KMS-11 (cell line): ENCODE measurements around the gene AFAP1L2.

Experiments
- H2AFZ ChIP-seq: fragments of 200-600 bp; sonication (generic); 2 replicates; pipeline ENCODE4 v1.6.1; 2016; ENCODE audit warnings: antibody characterized with exemption, mixed run types, low read depth
- H3K27ac ChIP-seq: fragments of 200-600 bp; sonication (generic); 2 replicates; pipeline ENCODE4 v1.6.1; 2016; ENCODE audit warnings: mild to moderate bottlenecking, mixed run types
- H3K27me3 ChIP-seq: fragments of 200-600 bp; sonication (generic); 2 replicates; pipeline ENCODE4 v1.6.1; 2017; ENCODE audit warnings: mild to moderate bottlenecking, low read depth, mixed run types, moderate library complexity; ENCODE audit not compliant: insufficient read depth
- H3K36me3 ChIP-seq: fragments of 200-600 bp; sonication (generic); 2 replicates; pipeline ENCODE4 v1.6.1; 2017; ENCODE audit warnings: mild to moderate bottlenecking, mixed run types; ENCODE audit not compliant: insufficient read depth
- H3K4me1 ChIP-seq: fragments of 200-600 bp; sonication (generic); 2 replicates; pipeline ENCODE4 v1.6.1; 2016; ENCODE audit warnings: mild to moderate bottlenecking, low read depth, mixed run types; ENCODE audit not compliant: poor library complexity, severe bottlenecking
- H3K4me2 ChIP-seq: fragments of 200-600 bp; sonication (generic); 2 replicates; pipeline ENCODE4 v1.7.0; 2016; ENCODE audit warnings: mild to moderate bottlenecking, mixed run types
- H3K4me3 ChIP-seq: fragments of 200-600 bp; sonication (generic); IDR thresholded peaks from 2 replicates; pipeline ENCODE4 v1.6.1; 2017; ENCODE audit warnings: low read depth, low read length, mixed read lengths; ENCODE audit not compliant: insufficient read depth
- H3K79me2 ChIP-seq: fragments of 200-600 bp; sonication (generic); 2 replicates; pipeline ENCODE4 v1.6.1; 2016; ENCODE audit warnings: low read depth, mixed run types; ENCODE audit not compliant: insufficient read depth
- H3K9ac ChIP-seq: fragments of 200-600 bp; sonication (generic); 2 replicates; pipeline ENCODE4 v1.6.1; 2016; ENCODE audit warnings: mild to moderate bottlenecking, mixed run types
- H4K20me1 ChIP-seq: fragments of 200-600 bp; sonication (generic); 2 replicates; pipeline ENCODE4 v1.6.1; 2016; ENCODE audit warnings: mild to moderate bottlenecking, mixed run types; ENCODE audit not compliant: insufficient read depth
- CTCF ChIP-seq: fragments of 200-600 bp; sonication (generic); conservative IDR thresholded peaks from 2 replicates; pipeline ENCODE4 v1.6.1; 2017; ENCODE audit warnings: low read depth, mild to moderate bottlenecking, antibody characterized with exemption, low read length, moderate library complexity, mixed read lengths

Gene AFAP1L2

DNA sequence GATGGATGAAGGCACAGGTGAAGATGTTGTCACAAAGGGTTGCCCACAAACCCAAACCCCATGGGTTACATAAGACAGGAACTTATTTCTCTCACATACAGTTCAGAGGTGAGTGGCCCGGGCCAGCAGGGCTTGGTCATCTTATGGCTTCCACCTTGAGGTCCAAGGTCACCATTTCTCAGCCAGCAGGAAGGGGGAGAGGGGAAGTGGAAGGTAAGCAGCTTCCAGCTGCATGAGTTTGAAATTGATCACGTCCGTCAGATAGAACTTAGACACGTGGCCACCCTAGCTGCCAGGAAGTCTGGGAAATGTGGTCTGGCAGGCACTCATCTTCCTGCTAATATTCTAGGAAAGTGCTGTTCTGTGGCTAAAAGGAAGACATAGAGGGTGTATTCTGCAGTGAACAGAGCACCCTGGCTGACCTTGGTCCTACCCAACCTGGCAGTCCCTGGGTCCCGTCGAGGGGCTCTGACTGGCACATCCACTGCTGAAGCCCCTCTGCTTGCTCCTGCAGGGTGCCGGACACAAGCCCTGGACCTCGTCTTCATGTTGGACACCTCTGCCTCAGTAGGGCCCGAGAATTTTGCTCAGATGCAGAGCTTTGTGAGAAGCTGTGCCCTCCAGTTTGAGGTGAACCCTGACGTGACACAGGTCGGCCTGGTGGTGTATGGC lies 115.7 kb downstream of the AFAP1L2 start:
- Histone ChIP-seq H3K27ac (no peak overlapping the region), H3K79me2 (no peaks in the 10 kb centered on the region), H3K4me1 (no peaks in the 10 kb centered on the region), H3K9ac (no peak overlapping the region), H3K27me3 (no peaks in the 10 kb centered on the region), H2AFZ (no peak overlapping the region), H3K4me3 (no peak overlapping the region), H3K36me3 (no peaks in the 10 kb centered on the region), H3K4me2 (no peak overlapping the region), H4K20me1 (no peaks in the 10 kb centered on the region)
- TF ChIP-seq CTCF, result no peak

GRCh38 chr10:114286921-114287320 lies 117.4 kb downstream of the AFAP1L2 start:
- H2AFZ ChIP-seq, result no peak overlapping the region
- H4K20me1 ChIP-seq, result no peaks in the 10 kb centered on the region
- H3K79me2 ChIP-seq, result no peaks in the 10 kb centered on the region

GRCh38 chr10:114285961-114286441 lies 118.3 kb downstream of the AFAP1L2 start:
- H3K9ac ChIP-seq, result no peak overlapping the region
- no peak overlapping the region for H3K4me3 ChIP-seq
- no peaks in the 10 kb centered on the region for H4K20me1 ChIP-seq
- H3K27me3 ChIP-seq, result no peaks in the 10 kb centered on the region
- no peaks in the 10 kb centered on the region for H3K36me3 ChIP-seq
- H3K27ac ChIP-seq, result no peak overlapping the region
- H3K79me2 ChIP-seq, result no peaks in the 10 kb centered on the region
- no peak overlapping the region for H3K4me2 ChIP-seq
- H3K4me1 ChIP-seq, result no peaks in the 10 kb centered on the region
- no peak overlapping the region for H2AFZ ChIP-seq
- TF ChIP-seq CTCF, result no peak

More at GRCh38 chr10:114286921-114287320, 117.4 kb downstream of the AFAP1L2 start:
- Histone ChIP-seq H3K9ac (no peak overlapping the region), H3K27me3 (no peaks in the 10 kb centered on the region), H3K36me3 (no peaks in the 10 kb centered on the region), H3K4me3 (no peak overlapping the region), H3K27ac (no peak overlapping the region), H3K4me2 (no peak overlapping the region), H3K4me1 (no peaks in the 10 kb centered on the region)
- no peak for TF ChIP-seq CTCF

GRCh38 chr10:114284346-114285071 lies 119.8 kb downstream of the AFAP1L2 start:
- Histone ChIP-seq H3K36me3 (no peaks in the 10 kb centered on the region), H3K4me2 (no peak overlapping the region), H3K79me2 (no peaks in the 10 kb centered on the region), H4K20me1 (no peaks in the 10 kb centered on the region), H3K9ac (no peak overlapping the region), H2AFZ (no peak overlapping the region), H3K27me3 (no peaks in the 10 kb centered on the region), H3K4me1 (no peaks in the 10 kb centered on the region), H3K4me3 (no peak overlapping the region), H3K27ac (no peak overlapping the region)
- no peak for TF ChIP-seq CTCF
